Stomach (tissue), 4 donors: ENCODE measurements around the gene FAM124A.

ENCODE experiments used
- EP300 ChIP-seq: sonication (generic); formaldehyde crosslinking; IDR thresholded peaks from one replicate; pipeline ENCODE4 v1.6.1; 2017; ENCODE audit warnings: antibody characterized with exemption
- POLR2A ChIP-seq, 4 donors: fragments of 450-650 bp; IDR thresholded peaks; one replicate each; pipeline ENCODE4 v1.6.1; 2016; ENCODE audit warnings: antibody characterized with exemption in 4 of 4, control low read depth in 2 of 4, mild to moderate bottlenecking in 1 of 4, moderate library complexity in 1 of 4
- POLR2AphosphoS5 ChIP-seq, 3 donors: sonication (generic); formaldehyde crosslinking; IDR thresholded peaks; one replicate each; pipeline ENCODE4 v1.6.1; 2016; ENCODE audit warnings: antibody characterized with exemption in 3 of 3
- TF ChIP-seq, protein P1 (sequence below), 7 experiments: fragments of 450-650 bp in 4 of 7; fragments of 200-600 bp in 3 of 7; sonication (generic) in 3 of 7; IDR thresholded peaks; one replicate each; pipeline ENCODE4 v1.5.1; 2016 to 2019; ENCODE audit warnings: antibody characterized with exemption in 7 of 7, control low read depth in 2 of 7, mild to moderate bottlenecking in 1 of 7

DNA sequence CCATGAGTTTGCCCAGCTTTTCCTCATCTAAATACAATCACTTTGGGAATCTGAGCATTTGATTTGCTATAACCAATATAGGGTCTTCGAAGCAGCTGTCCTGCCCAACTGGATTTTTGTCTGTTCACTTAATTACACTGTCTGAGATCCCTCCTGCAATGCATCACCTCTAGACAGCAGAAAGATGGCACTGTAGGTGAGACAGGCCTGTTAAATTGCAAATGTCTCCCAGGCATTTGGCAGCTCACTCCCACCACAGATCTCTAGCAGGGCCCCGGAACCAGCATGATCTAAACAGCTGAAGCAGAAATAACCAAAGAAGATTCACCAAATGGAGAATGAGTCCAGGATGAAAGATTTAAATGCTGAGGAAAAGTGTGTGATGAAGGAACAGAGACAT, 75.4 kb downstream of the FAM124A start:
- TF ChIP-seq, protein P1, sequence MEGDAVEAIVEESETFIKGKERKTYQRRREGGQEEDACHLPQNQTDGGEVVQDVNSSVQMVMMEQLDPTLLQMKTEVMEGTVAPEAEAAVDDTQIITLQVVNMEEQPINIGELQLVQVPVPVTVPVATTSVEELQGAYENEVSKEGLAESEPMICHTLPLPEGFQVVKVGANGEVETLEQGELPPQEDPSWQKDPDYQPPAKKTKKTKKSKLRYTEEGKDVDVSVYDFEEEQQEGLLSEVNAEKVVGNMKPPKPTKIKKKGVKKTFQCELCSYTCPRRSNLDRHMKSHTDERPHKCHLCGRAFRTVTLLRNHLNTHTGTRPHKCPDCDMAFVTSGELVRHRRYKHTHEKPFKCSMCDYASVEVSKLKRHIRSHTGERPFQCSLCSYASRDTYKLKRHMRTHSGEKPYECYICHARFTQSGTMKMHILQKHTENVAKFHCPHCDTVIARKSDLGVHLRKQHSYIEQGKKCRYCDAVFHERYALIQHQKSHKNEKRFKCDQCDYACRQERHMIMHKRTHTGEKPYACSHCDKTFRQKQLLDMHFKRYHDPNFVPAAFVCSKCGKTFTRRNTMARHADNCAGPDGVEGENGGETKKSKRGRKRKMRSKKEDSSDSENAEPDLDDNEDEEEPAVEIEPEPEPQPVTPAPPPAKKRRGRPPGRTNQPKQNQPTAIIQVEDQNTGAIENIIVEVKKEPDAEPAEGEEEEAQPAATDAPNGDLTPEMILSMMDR (IDR thresholded peaks at IDR 0.05) = no peak
- no peak for TF ChIP-seq POLR2AphosphoS5 (IDR thresholded peaks at IDR 0.05)
- TF ChIP-seq POLR2A (IDR thresholded peaks at IDR 0.05) = no peak
- no peak for TF ChIP-seq EP300
